Diencephalon (tissue), 1 donor: ENCODE measurements around the gene HBP1. TPM values are rescaled to one million over a fixed set of nuclear protein-coding genes. Genes with fewer than 3 reads are reported as not detected.

Source experiments
- total RNA-seq: library from RNA; depleted of rRNA; stranded (reverse); fragments of >200 nt; gene quantifications from one replicate; pipeline ENCODE4 v1.2.3, GENCODE V29; 2014

The HBP1 gene, protein sequence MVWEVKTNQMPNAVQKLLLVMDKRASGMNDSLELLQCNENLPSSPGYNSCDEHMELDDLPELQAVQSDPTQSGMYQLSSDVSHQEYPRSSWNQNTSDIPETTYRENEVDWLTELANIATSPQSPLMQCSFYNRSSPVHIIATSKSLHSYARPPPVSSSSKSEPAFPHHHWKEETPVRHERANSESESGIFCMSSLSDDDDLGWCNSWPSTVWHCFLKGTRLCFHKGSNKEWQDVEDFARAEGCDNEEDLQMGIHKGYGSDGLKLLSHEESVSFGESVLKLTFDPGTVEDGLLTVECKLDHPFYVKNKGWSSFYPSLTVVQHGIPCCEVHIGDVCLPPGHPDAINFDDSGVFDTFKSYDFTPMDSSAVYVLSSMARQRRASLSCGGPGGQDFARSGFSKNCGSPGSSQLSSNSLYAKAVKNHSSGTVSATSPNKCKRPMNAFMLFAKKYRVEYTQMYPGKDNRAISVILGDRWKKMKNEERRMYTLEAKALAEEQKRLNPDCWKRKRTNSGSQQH
- 44.8 TPM for total RNA-seq

DNA sequence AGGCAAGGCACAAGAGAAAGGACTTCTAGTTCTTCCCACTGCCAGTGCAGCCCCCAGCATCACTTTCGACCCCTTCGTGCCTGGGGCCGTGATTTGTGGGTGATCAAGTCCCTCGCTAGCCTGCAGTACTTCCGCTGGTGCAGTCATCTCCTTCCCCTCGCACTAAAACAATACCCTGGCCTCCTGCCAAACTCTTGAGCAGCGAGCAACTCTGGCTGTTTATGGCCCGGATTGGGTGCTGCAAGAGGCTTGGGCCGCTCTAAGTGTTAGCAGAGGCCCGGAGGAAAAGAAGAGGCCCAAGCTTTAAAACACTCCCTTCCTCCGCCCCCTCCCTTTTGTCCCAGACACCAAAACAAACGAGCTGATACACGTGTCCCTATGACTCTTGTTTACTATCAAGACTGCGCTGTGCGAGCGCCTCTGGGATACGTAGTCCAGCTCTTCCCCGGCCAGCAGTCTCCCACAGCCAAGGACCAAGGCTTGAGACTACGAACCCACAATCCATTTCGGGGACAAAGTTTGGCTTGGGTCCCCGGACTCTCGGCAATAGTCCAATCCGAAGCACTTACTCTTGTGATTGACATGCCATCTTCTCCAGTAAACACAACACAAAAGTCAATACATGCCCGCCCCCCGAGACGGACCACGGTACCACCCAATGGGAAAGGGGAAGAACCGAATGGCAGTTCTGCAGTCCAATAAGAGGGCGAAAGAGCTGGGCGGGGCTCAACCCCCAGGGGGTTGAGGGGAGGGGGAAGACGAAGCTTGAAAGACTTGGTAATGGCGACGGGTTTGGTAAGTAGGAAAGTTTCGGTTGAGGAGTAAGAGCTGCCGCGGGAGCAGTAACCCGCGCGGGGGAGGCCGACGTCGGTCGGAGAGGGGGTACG, at the start of gene HBP1:
HBP1 (plus strand) TSS at position 771 of the 887 bp plus-strand sequence. CDS start 10,891 bp downstream, outside the sequence.

Other genes starting within 250 kb of the HBP1 start
- 197 TPM for gene PRKAR2B, start 124.3 kb upstream of the HBP1 start, total RNA-seq